GM12892 (cell line): ENCODE data around the gene ZFP57.

Experiments used
- POLR2A ChIP-seq: IDR thresholded peaks from 2 replicates; pipeline ENCODE4 v1.6.1; 2011; ENCODE audit warnings: low read depth, low read length, control low read depth
- POLR2AphosphoS5 ChIP-seq: IDR thresholded peaks from 2 replicates; pipeline ENCODE4 v1.6.1; 2011; ENCODE audit warnings: low read depth, low read length, control low read depth
- TAF1 ChIP-seq: IDR thresholded peaks from 2 replicates; pipeline ENCODE4 v1.6.1; 2011; ENCODE audit warnings: low read depth, mild to moderate bottlenecking, control low read depth, low read length, borderline replicate concordance

GRCh38 chr6:29705389-29706231, 24.7 kb upstream of the ZFP57 start:
- TF ChIP-seq TAF1 (no peak), POLR2AphosphoS5 (no peak), POLR2A (no peak)
